Measurements from ENCODE around the gene PRKCD. TPM values are rescaled to one million over a fixed set of nuclear protein-coding genes. Genes with fewer than 3 reads are reported as not detected.

The PRKCD gene
- total RNA-seq, 1 donor from 2014 or later = 0.82 TPM

- no peak for DNase-seq (ENCODE audit: low spot score in 2 of 2)
- FAIRE-seq = no peak
These were observed 41.5 kb downstream of the PRKCD start for GRCh38 chr3:53202331-53203015.

- FAIRE-seq = no peak
These were observed 51.0 kb downstream of the PRKCD start for GRCh38 chr3:53211706-53212702.

GRCh38 chr3:53213276-53213675 lies 52.3 kb downstream of the PRKCD start:
- FAIRE-seq = no peak

More at GRCh38 chr3:53211706-53212702, 51.0 kb downstream of the PRKCD start:
- DNase-seq (ENCODE audit: low spot score in 2 of 2) = no peak

GRCh38 chr3:53215816-53216215 lies 54.8 kb downstream of the PRKCD start:
- FAIRE-seq = no peak
- DNase-seq (ENCODE audit: low spot score in 2 of 2) = no peak

More at GRCh38 chr3:53213276-53213675, 52.3 kb downstream of the PRKCD start:
- DNase-seq (ENCODE audit: low spot score in 2 of 2) = no peak

DNA sequence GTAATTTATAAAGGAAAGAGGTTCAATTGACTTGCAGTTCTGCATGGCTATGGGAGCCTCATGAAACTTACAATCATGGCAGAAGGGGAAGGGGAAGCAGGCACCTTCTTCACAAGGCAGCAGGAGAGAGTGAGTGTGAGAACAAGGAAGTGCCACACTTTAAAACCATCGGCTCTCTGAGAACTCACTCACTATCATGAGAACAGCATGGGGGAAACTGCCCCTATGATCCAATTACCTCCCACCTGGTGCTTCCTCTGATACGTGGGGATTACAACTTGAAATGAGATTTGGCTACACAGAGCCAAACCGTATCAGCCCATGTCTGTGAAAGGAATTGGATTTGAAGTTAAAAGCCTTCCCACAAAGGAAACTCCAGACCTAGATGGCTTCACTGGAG lies 55.7 kb downstream of the PRKCD start:
- FAIRE-seq (no peak), DNase-seq (ENCODE audit: low spot score in 2 of 2) (no peak)

GRCh38 chr3:53217175-53217574 lies 56.2 kb downstream of the PRKCD start:
- FAIRE-seq (no peak), DNase-seq (ENCODE audit: low spot score in 2 of 2) (no peak)

- FAIRE-seq (no peak), DNase-seq (ENCODE audit: low spot score in 2 of 2) (no peak)
These were observed 57.1 kb downstream of the PRKCD start for GRCh38 chr3:53218131-53218530.

DNA sequence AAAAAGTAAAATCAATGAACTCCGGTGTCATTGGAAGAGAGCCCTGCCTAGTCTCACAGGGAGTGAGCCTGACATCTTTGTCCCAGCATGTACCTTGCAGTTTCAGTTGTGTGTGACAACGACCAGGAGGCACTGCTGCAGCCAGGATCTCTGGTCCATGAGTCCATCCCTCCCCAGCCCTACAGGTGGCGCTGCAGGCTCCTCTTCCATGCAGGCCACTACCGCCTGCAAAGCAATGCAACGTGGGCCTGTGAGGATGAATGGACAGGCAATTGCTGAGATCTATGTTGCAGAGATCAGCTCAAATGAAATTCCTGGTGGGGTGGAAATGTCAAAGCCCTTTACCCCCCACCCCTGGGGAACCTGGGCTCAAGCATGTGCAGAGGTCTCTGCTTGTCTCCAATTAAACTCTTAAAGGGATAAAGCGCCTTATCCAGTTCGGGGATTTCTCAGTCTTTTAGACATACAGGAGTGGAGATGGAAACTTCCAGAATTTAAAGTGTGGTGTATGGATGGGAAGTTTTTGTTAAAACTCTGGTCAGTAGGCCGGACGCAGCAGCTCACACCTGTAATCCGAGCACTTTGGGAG lies 59.0 kb downstream of the PRKCD start:
- peak; percentile 47 to 75 for DNase-seq (ENCODE audit: low spot score in 2 of 2)
- FAIRE-seq = no peak

DNA sequence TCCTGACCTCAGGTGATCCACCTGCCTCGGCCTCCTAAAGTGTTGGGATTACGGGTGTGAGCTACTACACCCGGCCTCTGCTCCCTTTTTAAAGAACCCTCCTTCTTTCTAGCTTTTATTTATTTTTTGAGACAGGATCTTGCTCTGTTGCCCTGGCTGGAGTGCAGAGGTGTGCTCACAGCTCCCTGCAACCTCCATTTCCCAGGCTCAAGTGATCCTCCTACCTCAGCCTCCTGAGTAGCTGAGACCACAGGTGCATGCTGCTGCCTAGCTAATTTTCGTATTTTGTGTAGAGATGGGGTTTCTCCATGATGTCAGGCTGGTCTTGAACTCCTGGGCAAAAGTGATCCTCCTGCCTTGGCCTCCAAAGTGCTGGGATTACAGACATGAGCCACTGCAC lies 60.3 kb downstream of the PRKCD start:
- FAIRE-seq (no peak), DNase-seq (ENCODE audit: low spot score in 2 of 2) (no peak)

DNA sequence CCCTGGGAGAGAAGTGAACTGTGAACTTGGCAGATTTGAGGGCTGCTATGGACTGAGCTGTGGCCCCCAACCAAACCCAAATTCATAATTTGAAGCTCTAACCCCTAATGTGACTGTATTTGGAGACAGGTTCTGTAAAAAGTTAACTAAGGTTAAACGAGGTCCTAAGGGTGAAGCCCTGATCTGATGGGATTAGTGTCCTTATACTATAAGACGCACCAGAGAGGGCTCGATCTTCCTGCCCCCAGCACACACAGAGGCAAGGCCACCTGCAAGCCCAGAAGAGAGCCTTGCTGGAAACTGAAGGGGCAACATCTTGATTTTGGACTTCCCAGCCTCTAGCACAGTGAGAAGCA lies 60.8 kb downstream of the PRKCD start:
- no peak for DNase-seq (ENCODE audit: low spot score in 2 of 2)
- FAIRE-seq = no peak

DNA sequence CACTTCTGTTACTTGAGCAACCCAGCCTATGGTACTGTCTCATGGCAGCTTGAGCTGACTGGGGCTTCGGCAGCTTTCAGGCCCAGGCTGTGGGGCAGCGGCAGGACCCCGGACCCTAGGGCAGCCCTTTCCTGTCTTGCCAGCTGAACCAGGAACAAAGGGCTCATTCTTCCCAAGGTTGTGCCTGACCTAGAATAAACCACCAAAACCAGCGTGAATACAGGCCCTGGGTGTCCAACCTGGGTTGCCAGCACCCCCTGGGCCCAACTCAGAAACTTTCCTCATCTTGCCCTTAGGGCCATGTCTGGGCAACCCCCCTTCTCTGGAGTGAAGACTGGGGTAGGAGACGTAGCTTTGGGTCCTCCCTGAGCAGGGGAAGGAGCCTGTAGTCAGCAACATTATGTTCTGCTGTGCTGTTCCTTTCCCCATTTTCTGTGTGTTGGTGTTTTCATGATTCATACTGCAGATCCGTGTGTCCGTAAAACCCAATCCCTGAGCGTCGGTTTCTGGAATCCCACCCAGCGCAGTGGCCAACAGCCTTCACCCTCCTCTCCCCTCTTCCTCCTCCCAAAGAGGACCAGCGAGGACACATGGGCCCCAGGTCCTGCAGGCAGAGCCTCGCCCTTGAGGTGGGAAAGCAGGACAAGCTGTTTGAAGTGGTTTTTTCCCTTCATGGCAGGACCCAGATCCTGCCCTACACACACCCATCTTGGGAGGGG lies 61.3 kb downstream of the PRKCD start:
- FAIRE-seq = no peak
- no peak for DNase-seq (ENCODE audit: low spot score in 2 of 2)

GRCh38 chr3:53223025-53223424 lies 62.0 kb downstream of the PRKCD start:
- no peak for DNase-seq (ENCODE audit: low spot score in 2 of 2)
- no peak for FAIRE-seq

GRCh38 chr3:53223541-53223966 lies 62.5 kb downstream of the PRKCD start:
- DNase-seq (ENCODE audit: low spot score in 2 of 2) = peak in 1 of 2 donors; percentile 10
- FAIRE-seq = no peak

DNA sequence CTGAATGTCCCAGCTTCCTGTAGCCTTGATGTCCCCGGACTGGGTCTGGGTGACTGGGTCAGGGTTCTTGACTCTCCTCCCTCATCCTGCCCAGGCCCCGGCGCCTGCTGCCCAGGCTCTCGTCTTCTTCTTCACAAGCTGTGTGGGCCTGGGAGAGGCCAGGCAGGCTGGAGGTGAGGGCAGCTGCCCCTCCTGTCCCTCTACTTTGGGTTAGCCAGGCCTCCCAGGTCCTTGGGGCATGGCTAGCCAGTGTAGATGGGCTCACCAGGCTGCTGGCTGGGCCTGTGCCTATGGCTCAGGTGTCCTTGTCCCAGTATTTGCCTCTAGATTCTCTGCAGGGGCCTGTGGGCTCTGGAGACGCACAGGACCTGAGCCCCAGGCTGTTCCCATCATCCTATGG lies 63.0 kb downstream of the PRKCD start:
- no peak for DNase-seq (ENCODE audit: low spot score in 2 of 2)
- no peak for FAIRE-seq

GRCh38 chr3:53224536-53224935 lies 63.5 kb downstream of the PRKCD start:
- DNase-seq (ENCODE audit: low spot score in 2 of 2) = peak in 1 of 2 donors; percentile 1
- no peak for FAIRE-seq

DNA sequence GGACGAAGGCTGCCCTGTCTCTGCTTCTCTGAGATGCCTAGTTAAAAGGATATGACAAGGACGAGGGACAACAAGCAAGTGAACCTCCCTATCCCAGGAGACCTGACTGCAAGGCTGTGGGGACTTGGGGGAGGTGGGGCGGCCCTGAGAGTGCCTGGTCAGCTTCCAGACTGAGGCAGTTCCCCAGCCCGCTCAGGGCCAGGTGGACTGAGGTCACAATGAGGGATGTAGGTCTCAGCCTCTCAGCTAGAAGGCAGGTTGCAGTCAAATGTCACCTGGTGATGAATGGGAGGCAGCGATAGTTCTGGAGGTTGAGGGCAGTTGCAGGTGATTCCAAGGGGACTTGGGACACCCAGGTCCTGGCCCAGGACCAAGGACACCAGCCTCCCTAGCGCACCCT lies 64.2 kb downstream of the PRKCD start:
- FAIRE-seq = no peak

DNA sequence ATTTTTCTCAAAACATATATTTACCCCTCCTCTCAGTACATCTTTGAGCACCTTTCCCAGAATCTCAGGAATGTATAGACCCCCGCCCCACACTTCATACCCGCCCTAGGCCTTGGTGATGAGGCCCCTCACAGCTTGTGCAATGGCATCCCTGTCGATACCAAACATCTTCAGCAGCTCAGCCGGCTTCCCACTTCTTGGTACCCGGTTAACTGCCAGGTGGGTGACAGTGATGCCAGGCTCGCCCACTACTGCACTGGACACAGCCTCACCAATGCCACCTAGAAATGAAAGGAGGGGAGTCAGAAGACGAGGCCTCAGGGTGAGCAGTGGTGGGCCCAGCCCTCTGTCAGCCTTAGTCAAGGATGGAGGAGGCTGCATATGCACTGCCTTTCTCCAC lies 64.6 kb downstream of the PRKCD start:
- DNase-seq (ENCODE audit: low spot score in 2 of 2) (peak in 1 of 2 donors; percentile 2), FAIRE-seq (no peak)

More for the DNA sequence above, 64.2 kb downstream of the PRKCD start:
- DNase-seq (ENCODE audit: low spot score in 2 of 2) = peak in 1 of 2 donors; percentile 2

GRCh38 chr3:53226142-53226840 lies 65.3 kb downstream of the PRKCD start:
- FAIRE-seq (no peak), DNase-seq (ENCODE audit: low spot score in 2 of 2) (peak in 1 of 2 donors; percentile 1)

DNA sequence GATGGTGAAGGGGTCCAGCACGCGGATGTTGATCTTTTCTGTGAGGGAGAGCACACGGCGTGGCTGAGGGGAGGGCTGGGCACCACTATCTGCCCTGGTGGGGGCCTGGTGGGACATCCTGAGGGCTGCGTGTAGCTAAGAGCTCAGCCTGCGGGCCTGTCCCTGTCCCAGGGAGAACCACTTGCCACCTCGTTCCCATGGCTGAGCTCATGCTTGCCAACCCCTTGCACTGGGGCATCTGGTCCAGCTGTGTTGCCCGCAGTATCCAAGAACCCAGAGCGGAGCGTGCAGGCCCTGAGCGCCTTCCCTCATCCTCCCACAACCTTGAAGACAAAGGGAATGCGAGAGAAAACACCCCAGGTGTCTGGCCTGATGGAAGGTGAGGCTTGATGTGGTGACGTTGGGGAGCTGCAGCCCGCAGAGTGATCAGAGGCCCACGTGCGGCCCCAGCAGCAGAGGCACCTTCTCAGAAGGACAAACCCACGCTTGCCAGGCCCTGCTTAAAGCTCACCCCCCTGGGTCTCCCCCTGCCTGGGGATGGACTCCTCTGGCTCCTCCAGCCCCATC lies 65.9 kb downstream of the PRKCD start:
- FAIRE-seq (no peak), DNase-seq (ENCODE audit: low spot score in 2 of 2) (no peak)
